HG02588 (cell line): ENCODE measurements around the gene CD180.

ENCODE experiments used
- ATAC-seq: cut with Tn5 transposase; IDR thresholded peaks from one replicate; pipeline ENCODE4 v1.9.1; 2021; ENCODE audit warnings: mild to moderate bottlenecking, moderate library complexity; ENCODE audit not compliant: unreplicated experiment

Gene CD180

GRCh38 chr5:67163863-67164595, 32.6 kb downstream of the CD180 start:
- ATAC-seq, result no peak

- no peak for ATAC-seq
Measured at GRCh38 chr5:67163231-67163756, 33.3 kb downstream of the CD180 start.

GRCh38 chr5:67161767-67162166, 34.8 kb downstream of the CD180 start:
- ATAC-seq, result no peak

- ATAC-seq, result no peak
Measured at GRCh38 chr5:67160985-67161384, 35.6 kb downstream of the CD180 start.

GRCh38 chr5:67160272-67160671, 36.3 kb downstream of the CD180 start:
- ATAC-seq, result no peak

GRCh38 chr5:67156976-67157583, 39.5 kb downstream of the CD180 start:
- no peak for ATAC-seq

- ATAC-seq, result no peak
Measured at GRCh38 chr5:67154556-67155206, 41.9 kb downstream of the CD180 start.

- ATAC-seq, result no peak
Measured at GRCh38 chr5:67153292-67153691, 43.3 kb downstream of the CD180 start.

GRCh38 chr5:67152400-67152799, 44.2 kb downstream of the CD180 start:
- no peak for ATAC-seq

GRCh38 chr5:67149951-67150523, 46.6 kb downstream of the CD180 start:
- ATAC-seq, result no peak

GRCh38 chr5:67149057-67149950, 47.3 kb downstream of the CD180 start:
- ATAC-seq, result no peak

GRCh38 chr5:67147760-67148159, 48.8 kb downstream of the CD180 start:
- no peak for ATAC-seq

- no peak for ATAC-seq
Measured at GRCh38 chr5:67146981-67147380, 49.6 kb downstream of the CD180 start.

GRCh38 chr5:67146574-67146973, 50.0 kb downstream of the CD180 start:
- ATAC-seq, result no peak

GRCh38 chr5:67144183-67144639, 52.4 kb downstream of the CD180 start:
- no peak for ATAC-seq

- ATAC-seq, result no peak
Measured at GRCh38 chr5:67143549-67143948, 53.0 kb downstream of the CD180 start.

- no peak for ATAC-seq
Measured at GRCh38 chr5:67142816-67143215, 53.8 kb downstream of the CD180 start.

GRCh38 chr5:67141644-67142043, 55.0 kb downstream of the CD180 start:
- ATAC-seq, result no peak

GRCh38 chr5:67140413-67140812, 56.2 kb downstream of the CD180 start:
- ATAC-seq, result no peak

GRCh38 chr5:67139030-67139429, 57.6 kb downstream of the CD180 start:
- ATAC-seq, result no peak
